ENCODE measurements around the gene DDO.

- TF ChIP-seq TCF4 (CRISPR knock-in tag; IDR thresholded peaks at IDR 0.05; ENCODE audit: borderline replicate concordance): no peak
- no peak for TF ChIP-seq ZNF8 (CRISPR knock-in tag; IDR thresholded peaks at IDR 0.05)
- TF ChIP-seq ARNTL (CRISPR knock-in tag; IDR thresholded peaks at IDR 0.05; ENCODE audit: borderline replicate concordance, low read depth): no peak
- no peak for TF ChIP-seq OSR1 (CRISPR knock-in tag; IDR thresholded peaks at IDR 0.05)
These were observed 63.4 kb downstream of the DDO start for GRCh38 chr6:110351986-110352385.

Measured in SK-N-SH treated with all-trans-retinoic acid at 6 μM for 48 hours (cell line).